GM04504 (cell line): Measurements from ENCODE around the gene IMPA2.
"Not testable (repeated sequence)": the region's sequence is repeated elsewhere in the genome, so short reads cannot be mapped to it uniquely, and the experiment has no call there.

Experiments
- DNase-seq: peaks from one replicate; pipeline ENCODE4 v3.0.0-alpha.2; 2012; ENCODE audit warnings: low read depth

Gene IMPA2

DNA sequence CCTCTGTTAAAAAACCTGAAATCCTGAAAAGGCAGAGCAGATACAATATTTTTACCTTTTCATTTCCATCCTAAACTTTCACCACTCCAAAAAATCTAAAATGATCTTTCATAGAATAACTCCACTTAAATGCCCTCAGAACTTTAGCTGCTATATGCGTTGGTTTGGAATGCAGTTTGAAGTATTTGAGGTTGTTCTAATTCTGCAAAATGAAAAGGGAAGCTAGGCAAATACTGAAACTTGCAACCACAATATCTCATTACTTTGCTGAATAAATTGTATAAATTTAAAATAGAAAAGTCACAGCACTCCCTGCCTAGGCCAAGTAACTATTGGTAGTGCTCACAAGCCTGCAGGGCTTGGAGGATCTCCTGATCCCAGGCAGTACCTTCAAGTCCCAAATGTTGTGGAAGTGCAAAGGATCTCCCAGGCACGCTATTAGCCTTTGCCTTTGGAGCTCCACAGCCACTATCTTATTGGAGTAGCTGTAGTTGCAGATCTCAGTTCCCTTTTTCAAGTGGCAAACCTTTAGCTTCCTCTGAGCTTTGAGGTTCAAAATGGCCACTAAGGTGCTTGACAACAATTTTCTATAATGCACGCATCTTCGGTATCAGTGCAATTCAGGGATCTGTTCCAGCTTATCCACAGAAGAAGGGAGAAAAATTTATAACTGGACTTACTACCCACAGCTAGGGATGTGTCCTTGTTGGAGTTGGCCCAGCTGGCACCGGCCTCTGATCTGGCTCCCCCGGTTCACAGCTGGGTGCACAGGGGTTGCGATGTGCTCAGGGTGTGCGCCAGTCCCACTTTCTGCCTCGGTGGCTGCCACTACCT is 68.9 kb downstream of the IMPA2 start:
- no peak for DNase-seq

GRCh38 chr18:12052866-12053265 is 71.6 kb downstream of the IMPA2 start:
- DNase-seq, result no peak

- no peak for DNase-seq
Observed at GRCh38 chr18:12053289-12053688, 72.0 kb downstream of the IMPA2 start.

- no peak for DNase-seq
Observed at GRCh38 chr18:12056034-12056883, 75.0 kb downstream of the IMPA2 start.

DNA sequence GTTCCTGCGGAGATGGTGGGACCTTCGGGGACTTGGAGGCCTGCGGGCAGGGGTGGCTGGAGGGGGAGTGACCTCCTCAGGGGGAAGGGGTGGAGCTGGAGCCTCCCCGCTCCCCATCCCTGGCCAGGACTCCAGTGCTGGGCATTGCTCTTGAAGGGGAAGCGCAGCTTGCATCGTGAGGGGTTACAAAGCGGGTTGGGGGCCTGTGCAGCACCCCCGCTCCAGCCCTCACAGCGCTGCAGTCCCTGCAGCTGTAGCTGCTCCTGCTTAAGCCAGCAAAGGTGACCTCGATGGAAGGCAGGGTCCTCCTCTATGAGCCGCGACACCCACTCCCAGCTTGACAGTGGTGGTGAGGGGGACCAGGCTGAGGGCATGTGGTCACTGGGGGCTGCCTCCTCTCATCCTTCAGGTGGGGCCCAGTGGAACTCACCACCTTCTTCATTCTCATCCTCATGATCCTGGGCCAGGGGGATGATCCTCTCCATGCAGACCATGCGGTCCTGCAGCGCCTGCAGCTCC is 75.6 kb downstream of the IMPA2 start:
- DNase-seq, result no peak

DNA sequence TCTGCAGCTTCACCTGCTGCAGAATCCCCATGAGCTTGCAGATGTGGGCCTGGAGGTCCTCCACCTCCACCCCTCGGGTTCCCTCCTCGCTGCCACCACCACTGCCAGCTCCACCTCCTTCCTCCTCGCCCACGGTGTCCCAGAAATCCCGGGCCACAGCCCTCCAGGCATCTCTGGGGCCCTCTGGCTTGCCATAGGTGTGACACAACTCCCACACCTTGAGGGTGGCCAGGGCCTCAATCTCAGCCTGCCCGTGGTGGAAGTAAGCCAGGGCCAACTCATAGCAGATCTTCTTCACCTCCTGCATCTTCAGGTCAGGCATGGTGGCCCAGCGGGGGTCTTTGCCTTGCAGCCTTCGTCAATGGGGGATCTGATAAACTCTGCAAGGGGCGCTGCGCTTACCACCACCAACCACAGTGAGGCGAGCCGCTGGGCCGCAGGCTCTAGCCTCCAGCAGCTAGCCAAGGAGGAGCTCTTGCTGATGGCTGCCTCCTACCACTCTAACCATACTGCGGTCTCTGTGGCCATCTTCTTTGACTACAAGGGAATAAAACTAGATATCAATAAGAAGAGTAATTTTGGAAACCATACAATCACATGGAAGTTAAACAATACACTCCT is 76.2 kb downstream of the IMPA2 start:
- DNase-seq, result no peak

DNA sequence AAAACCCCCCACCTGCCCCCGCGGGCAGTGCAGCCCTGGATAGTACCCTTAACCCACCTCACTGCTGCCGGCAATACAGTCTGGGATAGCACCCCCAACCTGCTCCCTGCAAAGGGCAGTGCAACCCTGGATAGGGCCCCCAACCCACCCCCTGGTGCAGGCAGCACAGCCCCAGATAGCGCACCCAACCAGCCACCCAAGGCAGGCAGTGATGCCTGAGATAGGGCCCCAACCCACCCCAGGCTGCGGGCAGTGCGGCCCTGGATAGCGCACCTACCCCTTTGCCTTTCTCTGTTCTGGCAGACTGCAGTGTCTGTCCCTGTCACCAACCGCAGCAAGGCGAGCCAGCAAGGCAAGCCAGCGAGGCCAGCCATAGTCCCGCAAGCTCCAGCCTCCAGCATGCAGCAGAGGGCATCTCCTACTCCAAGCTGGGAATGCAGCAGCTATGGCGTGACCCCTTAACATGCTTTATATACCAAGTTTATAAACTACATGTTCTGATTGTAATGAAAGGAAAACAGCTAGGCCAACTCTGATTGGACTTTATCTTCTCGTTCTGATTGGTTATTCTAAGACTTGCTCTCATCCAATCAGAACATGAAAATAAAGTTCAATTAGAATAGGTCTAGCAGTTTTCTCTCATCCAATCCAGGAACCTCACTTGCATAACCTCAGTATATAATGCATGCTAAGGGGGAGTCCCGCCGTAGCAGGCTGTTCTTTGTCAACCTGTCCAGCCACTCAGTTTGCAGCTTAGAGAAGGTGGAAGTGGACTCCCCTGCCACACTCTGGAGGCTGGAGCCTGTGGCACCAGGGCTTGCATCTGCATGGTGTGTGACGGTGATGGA is 78.3 kb downstream of the IMPA2 start:
- DNase-seq, result no peak

DNA sequence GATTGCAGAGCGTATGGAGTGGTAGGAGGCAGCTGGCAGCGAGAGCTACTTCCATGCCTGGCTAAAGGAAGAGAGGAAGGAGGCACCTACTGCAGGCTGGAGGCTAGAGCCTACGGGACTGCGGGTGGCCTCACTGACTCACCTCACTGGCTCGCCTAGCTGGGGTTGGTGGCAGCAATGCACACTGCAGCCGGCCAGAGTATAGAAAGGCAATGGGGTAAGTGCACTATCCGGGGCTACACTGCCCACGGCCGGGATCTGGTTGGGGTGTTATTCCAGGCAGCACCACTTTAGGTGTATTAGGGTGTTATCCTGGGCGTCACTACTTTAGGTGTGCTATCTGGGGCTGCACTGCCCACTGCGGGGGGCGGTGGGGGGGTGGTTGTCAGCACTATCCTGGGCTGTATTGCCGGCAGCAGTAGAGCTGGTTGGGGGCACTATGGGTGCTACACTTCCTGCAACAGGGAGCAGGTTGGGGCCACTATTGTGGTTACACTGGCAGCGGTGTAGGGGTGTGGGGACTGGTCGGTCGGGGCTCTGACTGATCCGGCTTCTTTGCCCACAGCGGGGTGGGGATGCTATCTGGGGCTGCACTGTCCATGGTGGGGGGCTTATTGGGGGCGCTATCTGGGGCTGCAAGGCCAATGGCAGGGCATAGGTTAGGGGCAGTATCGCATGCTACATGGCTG is 79.0 kb downstream of the IMPA2 start:
- DNase-seq, result no peak

- no peak for DNase-seq
Observed at GRCh38 chr18:12061685-12062084, 80.4 kb downstream of the IMPA2 start.

DNA sequence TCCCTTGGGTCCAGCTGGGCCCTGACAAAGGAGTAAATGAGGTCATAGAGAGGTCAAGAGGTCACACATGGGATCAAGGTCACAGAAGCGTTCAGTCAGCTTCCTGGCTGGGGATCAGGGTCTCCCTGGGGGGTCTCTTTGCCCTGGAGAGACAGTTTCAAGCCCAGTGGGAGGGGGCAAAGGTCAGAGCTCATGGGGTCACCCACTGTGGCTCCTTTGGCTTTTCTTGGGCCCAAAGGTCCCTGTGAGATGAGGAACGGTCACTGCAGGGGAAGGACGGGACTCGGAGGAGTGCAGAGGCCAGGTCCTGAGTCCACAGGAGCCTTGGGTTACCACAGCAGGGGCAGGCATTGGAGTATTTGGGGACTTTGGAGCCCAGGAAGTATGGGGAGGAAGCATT is 81.7 kb downstream of the IMPA2 start:
- DNase-seq, result no peak

GRCh38 chr18:12064086-12064763 is 82.9 kb downstream of the IMPA2 start:
- DNase-seq, result no peak

GRCh38 chr18:12065397-12065796 is 84.1 kb downstream of the IMPA2 start:
- no peak for DNase-seq

- DNase-seq, result no peak
Observed at GRCh38 chr18:12066910-12067511, 85.7 kb downstream of the IMPA2 start.

DNA sequence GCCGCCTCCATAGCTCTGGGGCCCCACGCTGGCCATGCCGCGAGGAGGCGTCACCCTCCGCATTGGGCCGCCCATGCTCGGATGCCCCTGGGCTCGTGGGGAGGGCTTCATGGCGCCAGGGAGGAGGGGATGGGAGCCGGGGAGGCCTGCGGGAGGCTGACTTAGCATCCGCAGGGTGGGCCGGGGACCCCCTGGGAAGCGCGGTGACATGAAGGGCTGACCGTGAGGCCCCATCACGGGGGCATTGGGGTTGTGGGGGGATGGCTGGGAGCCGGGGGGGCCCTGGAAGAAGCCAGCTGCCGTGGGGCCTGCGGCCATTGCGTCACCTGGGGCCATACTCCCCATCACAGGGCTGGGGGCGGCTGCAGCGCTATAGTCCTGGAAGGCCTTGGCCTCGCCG is 86.4 kb downstream of the IMPA2 start:
- no peak for DNase-seq

- DNase-seq, result not testable (repeated sequence)
Observed at GRCh38 chr18:12068316-12068949, 87.1 kb downstream of the IMPA2 start.

GRCh38 chr18:12068950-12069320 is 87.6 kb downstream of the IMPA2 start:
- no peak for DNase-seq

GRCh38 chr18:12071066-12071465 is 89.8 kb downstream of the IMPA2 start:
- not testable (repeated sequence) for DNase-seq

DNA sequence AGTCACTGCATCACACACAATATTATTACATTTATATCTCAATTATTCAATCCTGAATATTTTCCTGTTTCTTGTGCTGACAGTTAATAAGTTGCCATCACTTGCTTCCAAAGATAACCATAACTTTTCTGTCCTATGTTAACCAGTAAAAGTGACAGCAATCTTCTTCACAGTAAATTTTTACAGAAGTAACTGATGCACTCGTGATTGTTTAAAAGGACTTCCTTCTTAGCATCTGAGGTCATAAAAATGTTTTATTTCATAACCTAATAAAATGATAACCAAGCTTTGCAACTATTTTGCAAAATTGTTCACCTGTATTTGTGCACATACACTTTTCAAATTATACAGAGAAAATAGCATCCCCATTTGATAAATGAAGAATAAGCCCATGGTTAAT is 91.7 kb downstream of the IMPA2 start:
- DNase-seq, result no peak

DNA sequence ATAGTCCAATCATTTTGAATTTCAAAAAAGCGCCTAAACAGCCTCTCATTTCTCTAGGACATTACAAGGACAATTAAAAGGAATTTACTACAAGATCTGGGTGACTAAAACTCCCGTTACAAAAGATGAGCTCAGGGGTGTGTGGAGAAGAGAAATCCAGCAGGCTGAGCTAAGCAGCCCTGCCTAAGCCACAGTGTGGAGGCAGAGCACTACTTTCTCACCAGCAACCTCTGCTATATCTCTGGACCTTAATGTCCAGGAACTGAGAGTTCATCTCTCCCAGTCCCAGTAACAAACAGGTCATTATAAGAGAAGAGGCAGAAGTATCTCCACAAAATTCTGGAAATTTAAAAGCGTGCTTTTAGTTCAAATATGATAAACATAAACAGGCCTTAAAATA is 93.4 kb downstream of the IMPA2 start:
- no peak for DNase-seq
